Suprapubic skin (tissue), 3 donors: ENCODE data around the gene ARHGAP6.

Experiments
- CTCF ChIP-seq, 2 donors: fragments of 200-600 bp in 1 of 2; fragments of 450-650 bp in 1 of 2; sonication (generic) in 1 of 2; IDR thresholded peaks; one replicate each; pipeline ENCODE4 v1.5.1; 2016 to 2019; ENCODE audit warnings: antibody characterized with exemption in 2 of 2, mild to moderate bottlenecking in 1 of 2, moderate library complexity in 1 of 2
- EP300 ChIP-seq: sonication (generic); formaldehyde crosslinking; IDR thresholded peaks from one replicate; pipeline ENCODE4 v1.6.1; 2017; ENCODE audit warnings: antibody characterized with exemption
- POLR2A ChIP-seq, 2 donors: fragments of 450-650 bp; IDR thresholded peaks; one replicate each; pipeline ENCODE4 v1.6.1; 2017; ENCODE audit warnings: antibody characterized with exemption in 2 of 2, mild to moderate bottlenecking in 2 of 2, moderate library complexity in 2 of 2

GRCh38 chrX:11431786-11432185 lies 233.9 kb downstream of the ARHGAP6 start:
- TF ChIP-seq EP300 (no peak), CTCF (IDR thresholded peaks at IDR 0.05) (no peak), POLR2A (IDR thresholded peaks at IDR 0.05) (no peak)
